Small intestine (tissue), 7 donors: ENCODE data around the gene PRUNE2. TPM values are rescaled to one million over a fixed set of nuclear protein-coding genes. Genes with fewer than 3 reads are reported as not detected.

ENCODE experiments used
- DNase-seq, 2 donors: peaks; one replicate each; pipeline versions ENCODE4 v3.0.0 to v3.0.0-alpha.2; 2013
- FAIRE-seq: peaks from 2 replicates; lab custom pipeline; 2012; peaks lifted over from hg19 to GRCh38; lab: Jason Lieb, UNC
- H3K27ac ChIP-seq, 3 donors: one replicate each; pipeline ENCODE4 v1.5.1; 2013; ENCODE audit warnings: low read length in 2 of 3, mild to moderate bottlenecking in 2 of 3, control low read depth in 1 of 3, inconsistent platforms in 1 of 3, low read depth in 1 of 3, moderate library complexity in 1 of 3
- H3K27me3 ChIP-seq, 3 donors: one replicate each; pipeline ENCODE4 v1.6.1; 2013; ENCODE audit warnings: low read length in 3 of 3, inconsistent platforms in 1 of 3; ENCODE audit not compliant: control insufficient read depth in 3 of 3, insufficient read depth in 3 of 3
- H3K36me3 ChIP-seq, 3 donors: one replicate each; pipeline ENCODE4 v1.6.1; 2013; ENCODE audit warnings: low read length in 3 of 3, inconsistent platforms in 1 of 3, low read depth in 1 of 3, mild to moderate bottlenecking in 1 of 3, moderate library complexity in 1 of 3; ENCODE audit not compliant: control insufficient read depth in 3 of 3, insufficient read depth in 2 of 3
- H3K4me1 ChIP-seq, 3 donors: one replicate each; pipeline ENCODE4 v1.6.1; 2013; ENCODE audit warnings: low read length in 2 of 3, inconsistent platforms in 1 of 3, low read depth in 1 of 3, mild to moderate bottlenecking in 1 of 3, moderate library complexity in 1 of 3; ENCODE audit not compliant: control insufficient read depth in 3 of 3, insufficient read depth in 2 of 3
- H3K4me3 ChIP-seq, 3 donors: one replicate each; pipeline ENCODE4 v1.5.1; 2013; ENCODE audit warnings: low read length in 3 of 3, control low read depth in 1 of 3, inconsistent platforms in 1 of 3, low read depth in 1 of 3, mild to moderate bottlenecking in 1 of 3, moderate library complexity in 1 of 3
- H3K9me3 ChIP-seq, 2 donors: one replicate each; pipeline ENCODE4 v1.6.1; 2013; ENCODE audit warnings: low read depth in 1 of 2, low read length in 1 of 2; ENCODE audit not compliant: control insufficient read depth in 2 of 2, insufficient read depth in 1 of 2
- WGBS, 3 donors: extraction: QIAGEN DNeasy Blood & Tissue Kit; methylation state at CpG; one replicate each; pipeline ENCODE4 v1.1.7; 2013; 5-methylcytosine and 5-hydroxymethylcytosine counted together
- polyA plus RNA-seq, 4 donors: library from polyadenylated mRNA; stranded (reverse) in 3 of 4; unstranded in 1 of 4; fragments of 200-250 nt in 3 of 4; fragments of 120-200 nt in 1 of 4; gene quantifications; one replicate each; pipeline versions ENCODE4 v1.2.1 to v1.2.3, GENCODE V29; 2013
- donor health status: healthy with polysubstance abuse.
- donor health status: control.
- donor health status: control.
- donor health status: Bipolar disorder and iron deficiency.
- donor health status: healthy.

The PRUNE2 gene
- polyA plus RNA-seq, 4 donors, result 1.1 to 62.1 (median 7.5) TPM

- no peak for FAIRE-seq
- Histone ChIP-seq H3K4me3 (no peak overlapping the region), H3K36me3 (no peaks in the 10 kb centered on the region), H3K27me3 (peaks cover 0 to 2% (median 0%) of the 10 kb centered on the region in 3 donors), H3K27ac (no peak overlapping the region), H3K9me3 (no peaks in the 10 kb centered on the region), H3K4me1 (no peaks in the 10 kb centered on the region)
- no peak for DNase-seq
- WGBS, 3 donors, result 62 to 81% (median 71%) methylated on average over 1 of the region's 1 CpG
These were observed 26.4 kb upstream of the PRUNE2 start for GRCh38 chr9:76932265-76932664.

- WGBS, 3 donors, result 79 to 85% (median 83%) methylated on average over 5 of the region's 5 CpGs
- no peak for FAIRE-seq
- H3K27me3 ChIP-seq, result peaks cover 0 to 4% (median 0%) of the 10 kb centered on the region in 3 donors
These were observed 21.8 kb upstream of the PRUNE2 start for GRCh38 chr9:76927540-76928240.

GRCh38 chr9:76926846-76927245 is 20.9 kb upstream of the PRUNE2 start:
- no peak for DNase-seq
- Histone ChIP-seq H3K27ac (no peak overlapping the region), H3K36me3 (no peaks in the 10 kb centered on the region), H3K4me1 (no peaks in the 10 kb centered on the region), H3K4me3 (no peak overlapping the region), H3K9me3 (peaks cover 0 to 2% of the 10 kb centered on the region in 2 donors), H3K27me3 (peaks cover 0 to 4% (median 0%) of the 10 kb centered on the region in 3 donors)
- no peak for FAIRE-seq
- WGBS, 3 donors, result 77 to 83% (median 80%) methylated on average over 6 of the region's 6 CpGs

More at GRCh38 chr9:76927540-76928240, 21.8 kb upstream of the PRUNE2 start:
- Histone ChIP-seq H3K4me3 (no peak overlapping the region), H3K27ac (no peak overlapping the region), H3K36me3 (no peaks in the 10 kb centered on the region), H3K4me1 (no peaks in the 10 kb centered on the region), H3K9me3 (peaks cover 0 to 2% of the 10 kb centered on the region in 2 donors)
- no peak for DNase-seq

GRCh38 chr9:76926324-76926741 is 20.4 kb upstream of the PRUNE2 start:
- WGBS, 3 donors, result 62 to 76% (median 69%) methylated on average over 4 of the region's 4 CpGs

GRCh38 chr9:76921165-76921564 is 15.3 kb upstream of the PRUNE2 start:
- H3K9me3 ChIP-seq, result peaks cover 0 to 2% of the 10 kb centered on the region in 2 donors
- 54 to 87% (median 75%) methylated on average over 1 of the region's 1 CpG for WGBS, 3 donors

More at GRCh38 chr9:76926324-76926741, 20.4 kb upstream of the PRUNE2 start:
- no peak overlapping the region for H3K4me3 ChIP-seq
- H3K36me3 ChIP-seq, result no peaks in the 10 kb centered on the region
- no peak overlapping the region for H3K27ac ChIP-seq
- H3K4me1 ChIP-seq, result no peaks in the 10 kb centered on the region
- peaks cover 0 to 4% (median 0%) of the 10 kb centered on the region in 3 donors for H3K27me3 ChIP-seq
- no peak for FAIRE-seq
- no peak for DNase-seq
- H3K9me3 ChIP-seq, result peaks cover 0 to 2% of the 10 kb centered on the region in 2 donors

GRCh38 chr9:76917299-76917698 is 11.4 kb upstream of the PRUNE2 start:
- no peaks in the 10 kb centered on the region for H3K36me3 ChIP-seq
- H3K4me1 ChIP-seq, result no peaks in the 10 kb centered on the region
- 80 to 91% (median 88%) methylated on average over 4 of the region's 4 CpGs for WGBS, 3 donors
- H3K9me3 ChIP-seq, result no peaks in the 10 kb centered on the region
- H3K4me3 ChIP-seq, result no peak overlapping the region
- peaks cover 0 to 23% (median 5%) of the 10 kb centered on the region in 3 donors for H3K27me3 ChIP-seq
- FAIRE-seq (no peak), DNase-seq (no peak)
- no peak overlapping the region for H3K27ac ChIP-seq

More at GRCh38 chr9:76921165-76921564, 15.3 kb upstream of the PRUNE2 start:
- Histone ChIP-seq H3K4me1 (no peaks in the 10 kb centered on the region), H3K27me3 (peaks cover 0 to 7% (median 2%) of the 10 kb centered on the region in 3 donors), H3K4me3 (no peak overlapping the region), H3K36me3 (no peaks in the 10 kb centered on the region), H3K27ac (no peak overlapping the region)
- DNase-seq (no peak), FAIRE-seq (no peak)

- Histone ChIP-seq H3K27me3 (peaks cover 0 to 27% (median 5%) of the 10 kb centered on the region in 3 donors), H3K36me3 (no peaks in the 10 kb centered on the region), H3K9me3 (no peaks in the 10 kb centered on the region), H3K27ac (no peak overlapping the region), H3K4me1 (no peaks in the 10 kb centered on the region), H3K4me3 (no peak overlapping the region)
- FAIRE-seq (no peak), DNase-seq (peak in 1 of 2 donors; percentile 36)
- WGBS, 3 donors, result 10 to 58% (median 27%) methylated on average over 4 of the region's 4 CpGs
These were observed 10.3 kb upstream of the PRUNE2 start for GRCh38 chr9:76916231-76916630.

- no peak for DNase-seq
- Histone ChIP-seq H3K9me3 (no peaks in the 10 kb centered on the region), H3K4me3 (no peak overlapping the region), H3K4me1 (no peaks in the 10 kb centered on the region), H3K27me3 (peaks cover 0 to 42% (median 5%) of the 10 kb centered on the region in 3 donors), H3K36me3 (no peaks in the 10 kb centered on the region), H3K27ac (no peak overlapping the region)
- 65 to 77% (median 68%) methylated on average over 2 of the region's 2 CpGs for WGBS, 3 donors
- no peak for FAIRE-seq
These were observed 7.6 kb upstream of the PRUNE2 start for GRCh38 chr9:76913467-76913866.
